NCI-H510A (cell line): ENCODE results near the gene TBC1D22A.
"Not testable (repeated sequence)": the region's sequence is repeated elsewhere in the genome, so short reads cannot be mapped to it uniquely, and the experiment has no call there.

ENCODE experiments used
- DNase-seq: peaks from one replicate; lab custom pipeline; 2025; lab: John Stamatoyannopoulos, UW

Gene TBC1D22A

DNA sequence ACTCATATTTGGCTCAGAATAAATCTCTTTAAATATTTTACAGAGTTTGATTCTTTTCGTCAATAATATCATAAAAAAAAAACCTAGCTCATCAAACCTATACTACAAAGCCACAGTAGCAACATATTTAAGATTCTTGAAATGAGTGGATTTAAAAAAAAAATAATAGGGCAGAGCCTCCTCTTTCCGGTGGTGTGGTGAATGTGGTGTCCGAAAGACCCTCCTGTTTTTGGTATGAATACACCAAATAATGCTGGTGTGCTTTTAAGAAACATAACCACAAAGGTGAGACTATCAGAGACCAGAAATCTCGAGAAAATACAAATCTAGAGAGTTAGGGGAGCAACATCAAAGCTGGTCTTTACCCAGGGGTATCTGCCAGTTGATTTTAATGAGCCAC is 342.6 kb downstream of the TBC1D22A start:
- DNase-seq = no peak

DNA sequence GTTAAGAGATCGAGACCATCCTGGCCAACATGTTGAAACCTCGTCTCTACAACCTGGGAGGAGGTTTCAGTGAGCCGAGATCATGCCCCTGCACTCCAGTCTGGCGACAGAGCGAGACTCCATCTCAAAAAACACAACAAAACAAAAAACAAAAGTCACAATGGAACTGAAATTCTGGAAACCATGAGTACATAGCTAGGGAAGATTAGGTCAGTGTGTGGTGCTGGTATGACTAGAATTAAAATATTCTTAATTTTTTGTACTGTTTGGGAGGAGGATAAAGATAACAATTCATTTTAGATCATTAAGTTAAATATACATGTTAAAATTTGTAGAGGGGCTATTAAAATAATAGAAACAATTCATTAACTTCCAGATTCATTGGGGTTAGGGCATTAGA is 344.4 kb downstream of the TBC1D22A start:
- DNase-seq = no peak

DNA sequence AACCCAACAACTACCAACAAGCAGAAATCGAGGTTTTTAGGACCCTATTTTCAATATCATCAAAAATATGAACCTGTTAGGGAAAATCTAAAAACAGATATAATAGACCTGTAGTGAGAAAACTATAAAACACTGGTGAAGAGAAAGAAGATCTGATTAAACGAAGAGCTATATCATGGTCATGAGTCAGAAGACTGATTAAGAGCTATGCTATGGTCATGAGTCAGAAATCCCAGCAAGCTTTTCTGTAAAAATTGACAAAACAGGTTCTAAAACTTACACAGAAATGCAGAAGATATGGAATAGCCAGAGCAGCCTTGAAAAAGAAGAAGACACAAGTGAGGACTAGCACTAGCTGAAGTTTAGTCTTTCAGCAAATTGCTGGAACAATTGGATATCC is 345.0 kb downstream of the TBC1D22A start:
- no peak for DNase-seq

DNA sequence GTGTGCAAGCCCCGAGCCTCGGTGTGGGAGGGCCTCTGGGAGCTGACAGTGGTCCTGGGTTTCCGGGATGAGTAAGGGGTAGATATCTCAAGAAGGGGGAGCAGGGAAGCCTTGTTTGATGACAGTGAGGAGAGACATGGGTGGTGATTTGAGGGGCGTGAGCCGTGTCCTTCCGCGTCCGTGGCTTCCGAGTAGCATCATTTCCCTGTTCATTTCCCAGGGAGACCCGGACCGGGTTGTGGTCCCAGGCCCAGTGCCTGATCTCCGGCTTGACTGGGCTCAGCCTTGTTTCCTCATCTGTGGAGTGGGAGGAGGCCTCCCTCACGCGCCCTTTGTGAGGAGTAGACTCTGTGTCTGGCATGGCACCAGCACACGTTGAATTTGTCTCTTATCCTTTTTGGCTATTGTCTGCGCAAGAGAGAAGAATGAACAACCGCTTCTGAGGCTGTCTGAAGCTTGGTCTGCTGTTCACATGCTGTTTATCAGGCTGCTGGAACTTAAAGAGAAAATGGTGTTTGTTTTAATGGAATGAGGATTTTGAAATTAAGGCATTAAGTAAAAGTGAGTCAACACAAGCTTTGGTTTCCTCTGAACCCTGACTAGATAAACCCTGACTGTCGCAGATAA is 348.5 kb downstream of the TBC1D22A start:
- DNase-seq = no peak

DNA sequence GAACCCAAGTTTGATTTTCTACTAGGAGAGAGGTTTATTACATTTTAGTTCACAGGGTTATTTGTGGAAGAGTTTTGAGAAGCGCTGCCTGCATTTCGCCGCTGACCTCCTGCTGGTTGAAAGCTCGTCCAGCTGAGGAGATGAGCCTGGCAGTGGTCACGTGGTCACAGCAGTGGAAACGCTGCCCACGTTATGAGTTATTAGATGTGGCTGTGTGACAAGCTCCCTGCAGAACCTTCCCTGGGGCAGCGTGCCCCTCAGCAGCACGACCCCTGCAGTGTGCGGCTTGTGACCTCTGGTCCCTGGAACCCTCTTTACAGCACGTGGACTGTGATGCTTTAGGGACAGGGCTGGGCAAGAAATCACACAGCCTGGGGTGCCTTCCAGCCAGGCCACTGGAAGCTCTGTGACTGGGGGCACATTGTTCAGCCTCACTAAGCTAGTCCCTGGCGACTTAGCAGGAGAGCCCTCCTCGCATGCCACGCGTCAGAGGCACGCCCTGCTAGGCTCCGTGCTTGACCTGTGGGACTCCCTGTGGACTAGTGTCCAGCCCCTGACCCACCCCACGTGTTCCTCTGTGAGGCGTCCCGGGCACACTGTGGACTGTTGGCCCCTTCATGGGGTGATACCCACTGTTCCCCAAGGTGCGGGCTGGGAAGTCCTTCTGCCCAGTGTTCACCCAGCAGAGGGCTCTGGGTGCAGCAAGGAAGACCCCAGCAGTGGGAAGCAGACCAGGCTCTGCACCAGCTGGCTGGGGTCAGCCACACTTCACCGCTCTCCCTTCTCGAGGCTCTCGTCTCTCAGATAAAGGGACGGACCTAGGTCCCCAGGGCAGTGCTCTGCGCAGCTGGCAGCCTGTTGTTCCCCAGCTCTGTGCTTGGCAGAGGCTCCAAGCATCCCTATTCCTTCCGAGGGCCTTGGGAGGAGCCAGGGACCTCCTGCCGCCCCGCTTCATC is 349.5 kb downstream of the TBC1D22A start:
- no peak for DNase-seq

DNA sequence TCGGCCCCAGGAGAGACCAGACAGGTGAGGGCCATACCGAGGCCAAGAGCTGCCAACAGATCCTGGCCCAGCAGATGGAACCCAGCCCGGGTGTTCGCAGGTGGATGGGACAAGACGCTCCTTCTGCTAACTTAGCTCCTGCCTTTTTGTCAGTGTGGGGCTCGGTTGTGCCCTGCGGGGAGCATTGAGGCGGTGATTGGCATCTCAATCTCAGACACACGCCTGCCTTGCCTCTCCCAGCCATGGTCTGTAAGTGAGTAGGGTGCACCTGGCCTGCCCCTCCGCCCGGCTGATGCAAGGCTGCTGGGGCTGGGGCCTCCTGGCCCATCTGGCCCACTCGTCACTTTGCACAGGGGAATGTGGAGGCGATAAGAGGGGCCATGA is 350.1 kb downstream of the TBC1D22A start:
- no peak for DNase-seq

DNA sequence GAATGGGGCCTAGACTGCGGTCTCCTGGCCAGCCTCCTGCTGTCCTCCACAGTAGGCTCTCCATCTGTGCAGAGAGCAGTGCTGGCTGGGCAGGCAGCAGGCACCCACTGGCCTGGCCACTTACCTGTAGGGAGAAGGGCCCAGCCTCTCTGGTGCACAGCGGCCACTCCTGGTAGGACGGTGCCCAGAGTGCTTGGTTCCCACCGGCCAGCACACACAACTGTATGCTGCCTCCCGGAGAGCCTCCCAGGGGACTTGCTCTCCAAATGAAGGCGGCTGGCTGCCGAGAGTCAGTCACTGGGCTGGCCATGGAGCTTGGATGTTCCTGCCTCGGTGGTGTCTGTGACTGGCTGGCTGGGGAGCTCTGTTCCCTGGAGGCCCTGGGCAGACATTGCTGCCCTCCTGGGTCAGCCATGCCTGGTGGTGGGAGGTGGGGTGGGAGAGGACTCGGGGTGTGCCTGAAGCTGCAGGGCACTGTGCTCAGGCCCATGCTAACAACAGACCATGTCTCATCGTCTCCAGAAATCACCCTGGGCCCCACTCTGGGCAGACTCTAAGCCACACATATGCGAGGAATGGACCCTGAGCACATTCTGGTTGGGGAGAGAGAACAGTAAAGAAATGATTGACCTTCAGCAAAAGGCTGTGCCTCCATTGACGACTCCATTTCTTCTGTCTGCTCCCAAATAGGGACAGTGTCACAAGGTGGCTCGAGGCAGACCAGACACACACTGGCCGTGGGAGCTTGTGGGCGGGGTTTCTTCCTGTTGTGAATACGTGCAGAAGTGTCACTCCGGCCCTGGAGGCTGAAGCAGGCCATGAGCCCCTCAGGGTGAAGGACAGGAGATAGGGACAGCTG is 350.8 kb downstream of the TBC1D22A start:
- no peak for DNase-seq

DNA sequence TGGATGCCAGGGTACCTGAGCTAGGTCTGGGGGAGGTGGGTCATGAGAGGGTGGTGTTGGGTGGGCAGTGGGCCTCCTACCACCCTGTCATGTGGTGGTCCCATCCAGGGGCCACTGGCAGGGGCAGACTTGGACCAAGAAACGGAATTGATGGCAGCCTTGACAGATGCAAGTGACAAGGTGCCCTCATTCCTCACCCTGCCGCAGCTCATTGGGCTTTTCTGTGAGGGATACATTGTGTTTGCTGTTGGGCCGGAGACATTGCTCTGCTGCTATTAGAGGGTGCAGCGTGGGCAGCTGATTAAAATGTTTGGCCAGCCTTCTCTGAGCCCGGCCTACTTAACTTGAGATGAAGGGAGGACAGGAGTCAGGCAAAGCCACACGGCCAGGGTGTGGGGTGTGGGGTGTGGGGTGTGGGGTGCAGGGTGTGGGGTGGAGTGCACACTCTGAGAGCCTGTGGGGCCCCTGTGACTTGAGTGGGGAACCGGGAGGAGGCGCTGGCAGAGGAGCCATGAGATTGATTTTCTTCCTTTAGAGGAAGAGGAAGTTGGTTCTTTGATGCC is 351.5 kb downstream of the TBC1D22A start:
- DNase-seq = no peak

DNA sequence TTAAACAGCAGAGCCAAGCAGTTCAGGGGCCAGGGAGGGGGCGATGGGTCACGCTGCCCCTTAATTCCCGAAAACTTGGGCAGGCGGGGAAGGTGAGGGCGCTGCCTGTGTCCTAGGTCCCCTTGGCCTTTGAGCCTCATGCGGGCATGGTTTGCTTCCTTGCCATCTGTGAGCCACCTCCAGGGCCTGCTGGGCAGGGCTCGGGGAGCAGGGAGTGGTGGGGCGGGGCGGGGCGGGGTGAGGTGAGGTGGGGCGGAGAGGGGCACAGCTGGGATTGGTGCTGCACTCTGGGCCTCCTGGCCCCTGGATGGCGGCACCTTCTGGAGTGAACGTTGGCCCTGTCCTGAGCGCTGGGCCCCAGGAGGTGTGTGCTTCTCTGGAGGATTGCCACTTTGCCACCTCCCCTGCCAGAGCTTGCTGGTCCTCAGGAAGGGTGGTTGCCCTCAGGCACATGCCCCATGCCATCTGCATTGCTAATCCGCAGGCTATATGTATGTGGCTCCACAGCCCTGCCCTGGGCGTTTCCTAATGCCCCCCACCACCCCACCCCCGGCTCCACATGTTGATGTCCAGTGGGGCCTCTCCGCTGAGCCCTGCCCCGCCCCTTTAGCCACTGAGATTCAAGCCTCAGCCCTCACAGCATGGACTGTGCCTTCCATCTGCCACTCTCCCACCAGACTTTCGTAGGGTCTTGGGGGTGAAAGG is 352.5 kb downstream of the TBC1D22A start:
- no peak for DNase-seq

DNA sequence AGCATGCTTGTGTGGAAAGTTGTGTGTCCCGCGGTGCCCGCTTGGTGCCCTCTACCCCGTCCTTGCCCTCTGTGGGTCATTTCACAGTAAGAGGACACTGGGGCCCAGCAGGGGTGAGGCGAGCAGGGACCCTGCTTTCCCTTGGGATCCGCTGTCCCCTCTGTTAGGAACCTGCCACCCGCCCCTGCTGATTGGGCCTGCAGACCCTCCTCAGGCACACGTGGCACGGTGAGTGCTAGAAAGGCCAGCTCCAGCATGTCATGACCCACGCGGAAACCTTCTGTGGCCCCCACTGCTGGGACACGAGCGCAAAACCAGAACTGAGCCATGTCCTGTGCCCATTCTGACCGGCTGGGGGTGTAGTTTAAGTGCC is 353.1 kb downstream of the TBC1D22A start:
- DNase-seq = no peak

DNA sequence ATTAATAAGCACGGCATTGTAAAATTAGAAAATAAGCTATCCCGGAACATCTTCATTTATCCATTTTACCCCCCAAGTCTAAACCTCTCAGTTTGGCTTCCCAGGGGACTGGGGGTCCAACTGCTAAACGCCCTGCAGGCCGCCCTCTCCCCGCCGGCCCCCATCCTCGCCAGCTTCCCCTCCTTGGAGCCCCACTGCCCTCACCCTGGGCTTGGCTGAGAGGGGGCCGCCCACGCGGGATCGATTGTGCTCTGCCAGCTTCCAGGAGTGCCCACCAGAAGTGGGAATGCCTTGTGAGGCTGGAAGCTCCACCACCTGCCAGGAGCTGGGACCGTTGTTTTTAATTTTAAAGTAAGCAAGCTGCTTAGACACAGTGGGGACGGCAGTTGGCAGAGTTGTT is 353.5 kb downstream of the TBC1D22A start:
- no peak for DNase-seq

DNA sequence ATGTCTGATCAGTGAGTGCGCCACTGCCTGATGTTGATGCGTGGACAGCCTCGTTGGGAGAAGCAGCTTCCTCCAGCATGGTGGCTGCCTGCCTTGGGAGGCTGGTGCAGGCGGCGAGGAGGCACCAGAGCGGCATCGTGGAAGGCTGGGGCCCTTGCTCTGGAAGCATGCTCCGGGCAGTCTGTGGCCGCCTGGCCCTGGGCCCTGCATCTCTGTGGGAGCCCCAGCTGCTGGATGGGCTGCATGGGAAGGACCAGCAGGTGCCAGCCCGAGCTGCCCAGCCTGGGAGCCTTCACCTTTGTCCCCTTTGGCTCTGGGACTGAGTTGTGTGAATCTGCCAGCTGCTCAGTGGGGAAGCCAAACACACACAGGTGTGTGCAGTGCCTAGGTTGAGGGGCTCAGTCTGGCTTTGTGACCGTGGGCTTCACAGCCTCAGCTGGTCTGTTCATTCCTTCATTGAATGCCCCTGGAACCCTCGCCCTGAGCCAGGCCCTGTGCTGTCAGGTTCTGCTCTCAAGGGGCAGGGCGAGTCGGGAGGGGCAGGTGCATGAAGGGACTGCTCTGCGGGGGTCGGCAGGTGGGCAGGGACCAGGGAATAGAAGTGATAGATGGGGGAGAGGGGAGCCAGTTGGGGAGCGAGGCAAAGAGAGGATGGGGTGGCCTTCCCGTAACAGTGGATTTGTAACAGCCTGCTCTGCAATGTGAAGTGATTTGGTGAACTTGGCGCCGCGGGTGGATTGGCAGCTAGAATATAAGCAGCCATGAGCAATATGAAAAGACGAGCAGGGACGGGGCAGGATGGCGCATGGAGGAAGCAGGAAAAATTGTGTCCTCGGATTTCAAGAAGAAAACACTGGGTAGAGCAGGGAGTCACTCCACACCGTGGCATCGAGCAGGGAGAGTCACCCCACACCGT is 354.2 kb downstream of the TBC1D22A start:
- DNase-seq = no peak

DNA sequence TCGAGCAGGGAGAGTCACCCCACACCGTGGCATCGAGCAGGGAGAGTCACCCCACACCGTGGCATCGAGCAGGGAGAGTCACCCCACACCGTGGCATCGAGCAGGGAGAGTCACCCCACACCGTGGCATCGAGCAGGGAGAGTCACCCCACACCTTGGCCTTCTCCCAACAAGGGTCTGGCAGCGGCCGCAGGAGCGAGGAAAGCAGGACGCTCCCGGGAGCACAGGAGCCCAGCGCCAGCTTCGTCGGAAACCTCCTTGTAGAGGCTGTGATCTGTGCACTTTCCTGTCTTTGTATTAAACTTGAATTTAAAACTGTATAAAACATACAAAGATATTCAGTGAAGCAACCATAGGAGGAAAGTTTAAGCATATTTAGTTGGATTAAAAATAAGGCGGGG is 355.0 kb downstream of the TBC1D22A start:
- not testable (repeated sequence) for DNase-seq

DNA sequence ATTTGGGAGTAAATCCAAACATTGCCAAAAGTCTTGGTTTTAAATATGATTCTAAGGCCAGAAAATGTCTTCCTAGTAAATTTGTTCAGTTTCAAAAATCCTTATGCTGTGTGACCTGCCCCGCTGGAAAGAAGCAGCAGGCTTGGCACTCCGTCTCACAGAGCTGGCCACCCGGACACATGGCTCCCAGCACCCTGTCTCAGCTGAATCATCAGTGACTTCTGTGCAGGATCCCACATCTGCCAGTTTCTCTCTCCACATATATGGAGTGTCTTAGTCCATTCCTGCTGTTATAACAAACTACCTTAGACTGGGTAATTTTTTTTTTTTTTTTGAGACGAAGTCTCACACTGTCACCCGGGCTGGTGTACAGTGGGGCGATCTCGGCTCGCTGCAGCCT is 356.7 kb downstream of the TBC1D22A start:
- DNase-seq = no peak

DNA sequence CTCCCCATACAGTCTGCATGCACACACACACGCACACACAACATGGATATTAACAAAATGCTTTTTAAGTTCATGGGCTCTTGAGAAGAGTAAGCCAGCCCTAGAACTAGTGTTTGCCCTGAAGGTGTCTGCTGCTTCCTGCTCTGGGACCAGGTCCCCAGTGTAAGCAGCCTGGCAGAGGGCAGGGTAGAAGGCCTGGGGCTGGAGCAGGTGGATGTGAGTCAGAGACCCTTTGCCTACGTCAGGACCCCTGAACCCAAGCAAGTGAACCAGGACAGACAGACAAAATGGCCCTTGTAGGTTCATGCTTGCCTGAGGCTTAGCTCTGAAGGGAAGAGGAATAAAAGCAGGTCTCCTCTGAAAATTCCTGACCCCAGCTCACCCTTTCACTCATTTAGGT is 357.9 kb downstream of the TBC1D22A start:
- DNase-seq = no peak

DNA sequence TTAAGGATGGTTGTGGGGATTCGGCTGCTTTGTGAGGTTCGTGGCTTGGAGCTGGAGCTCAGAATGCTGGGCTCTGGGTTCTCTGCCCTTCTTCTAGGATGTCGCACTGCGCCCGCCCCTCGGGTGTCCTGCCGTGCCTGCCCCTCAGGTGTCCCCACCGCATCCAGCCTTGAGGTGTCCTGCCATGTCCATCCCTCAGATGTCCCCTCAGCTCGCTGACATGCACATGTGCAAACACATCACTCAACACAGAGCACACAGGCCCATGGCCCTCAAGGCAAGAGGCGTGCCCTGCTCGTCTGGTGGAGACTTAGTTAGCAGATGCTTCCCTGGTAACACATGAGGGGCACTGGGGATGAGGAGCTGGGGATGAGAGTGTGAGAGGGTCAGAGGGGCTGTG is 359.3 kb downstream of the TBC1D22A start:
- DNase-seq = no peak

DNA sequence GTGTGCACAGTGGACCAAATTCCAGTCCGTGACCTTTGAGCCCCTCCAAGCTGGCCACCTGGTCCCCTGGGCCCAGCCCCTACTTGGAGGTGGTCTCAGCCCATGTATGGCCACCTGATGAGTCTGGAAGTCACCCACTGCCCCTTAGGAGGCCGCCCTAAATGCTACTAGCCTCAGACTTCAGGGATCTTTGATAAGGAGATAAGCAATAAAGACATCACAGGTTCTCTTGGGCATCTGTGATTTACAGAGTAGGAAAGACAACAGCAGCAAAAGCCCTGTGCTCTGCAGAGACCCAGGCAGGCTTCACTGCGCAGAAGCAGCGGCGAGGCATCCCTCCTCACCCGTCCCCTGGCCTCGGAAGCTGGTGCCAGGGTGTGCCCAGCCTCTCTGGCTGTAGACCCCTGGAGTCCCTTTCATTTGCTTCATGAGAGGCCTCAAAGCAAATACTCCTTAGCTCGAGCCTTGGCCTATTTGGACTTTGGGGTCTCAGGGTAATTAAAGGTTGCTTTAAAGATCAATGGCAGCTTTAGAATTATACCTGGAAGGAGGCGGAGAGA is 360.1 kb downstream of the TBC1D22A start:
- no peak for DNase-seq

DNA sequence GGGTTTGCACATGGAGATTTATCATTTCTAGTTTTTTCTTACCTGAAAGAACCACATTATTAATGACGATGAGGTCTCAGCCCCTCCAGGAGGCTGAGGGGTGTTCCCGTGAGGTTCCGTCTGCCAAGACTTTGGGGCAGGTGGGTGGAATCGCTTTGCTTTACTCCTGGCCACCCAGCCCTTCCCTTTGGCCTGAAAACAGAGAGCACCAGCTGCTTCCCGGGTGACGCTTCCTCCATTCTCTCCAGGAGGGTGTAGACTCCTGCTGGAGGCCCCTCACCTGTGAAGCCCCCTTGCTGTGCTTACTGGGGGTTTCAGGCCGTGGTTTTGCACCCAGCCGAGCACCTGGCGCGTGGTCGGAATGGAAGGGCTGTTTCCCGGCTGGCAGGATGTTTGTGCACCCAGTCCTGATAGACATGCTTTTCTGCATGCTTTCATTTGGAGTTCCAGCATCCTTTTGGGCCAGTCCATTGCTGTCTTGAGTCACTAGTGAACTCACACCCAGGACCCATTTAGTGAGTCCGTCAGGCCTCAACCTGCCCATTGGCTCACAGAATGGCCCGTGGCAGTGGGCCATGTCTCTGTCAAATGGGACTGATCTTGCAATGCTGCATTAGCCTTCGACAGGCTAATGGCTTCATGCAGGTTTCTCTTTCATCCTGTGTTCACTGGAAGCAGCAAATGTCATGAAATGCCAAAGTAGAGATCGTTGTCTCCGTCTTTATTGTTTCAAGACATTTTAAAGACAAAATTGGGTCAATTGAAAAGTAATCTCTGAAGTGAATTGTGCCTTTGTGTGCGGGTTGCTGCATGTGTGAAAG is 360.8 kb downstream of the TBC1D22A start:
- DNase-seq = no peak

DNA sequence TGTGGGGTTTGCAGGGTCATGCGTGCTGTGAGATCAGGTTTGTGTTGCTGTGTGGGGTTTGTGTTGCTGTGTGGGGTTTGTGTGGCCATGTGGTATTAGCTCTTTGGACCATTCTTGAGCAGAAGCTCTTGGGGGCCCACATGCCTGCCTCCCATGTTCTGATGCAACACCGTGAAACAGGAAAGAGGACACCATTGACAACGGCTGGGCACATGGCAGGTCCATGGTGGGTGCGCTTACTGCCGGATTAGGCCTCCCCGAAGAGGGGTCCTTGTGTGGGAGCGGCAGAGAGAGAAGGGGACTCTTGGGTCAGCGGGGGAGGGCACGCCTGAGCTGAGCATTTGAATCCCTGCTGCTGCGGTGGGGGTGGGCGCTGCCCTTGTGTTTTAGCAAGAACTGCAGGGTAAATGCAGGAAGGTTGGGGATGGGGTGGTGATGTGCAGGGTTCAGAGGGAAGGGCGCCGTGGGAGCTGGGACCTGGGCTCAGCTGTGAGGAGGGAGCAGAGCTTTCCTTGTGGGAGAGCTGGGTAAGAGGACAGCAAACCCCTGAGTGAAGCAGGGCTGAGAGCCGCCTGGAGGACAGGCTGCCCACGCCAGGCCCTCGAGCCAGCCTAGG is 361.5 kb downstream of the TBC1D22A start:
- no peak for DNase-seq
